Retinal pigment epithelial cell (primary cell): ENCODE results near the gene MICU1.
"Not testable (repeated sequence)": the region's sequence is repeated elsewhere in the genome, so short reads cannot be mapped to it uniquely, and the experiment has no call there.

Experiments used
- DNase-seq: peaks from one replicate; pipeline ENCODE4 v3.0.0-alpha.2; 2010; ENCODE audit warnings: low read depth
- H3K4me3 ChIP-seq: 2 replicates; pipeline ENCODE4 v1.5.1; 2011; ENCODE audit warnings: mild to moderate bottlenecking, low read length, control low read depth, moderate library complexity
- TF ChIP-seq, protein P1 (sequence below): conservative IDR thresholded peaks from 2 replicates; pipeline ENCODE4 v1.5.1; 2011; ENCODE audit warnings: low read depth, low read length, control low read depth, inconsistent platforms

The MICU1 gene

DNA sequence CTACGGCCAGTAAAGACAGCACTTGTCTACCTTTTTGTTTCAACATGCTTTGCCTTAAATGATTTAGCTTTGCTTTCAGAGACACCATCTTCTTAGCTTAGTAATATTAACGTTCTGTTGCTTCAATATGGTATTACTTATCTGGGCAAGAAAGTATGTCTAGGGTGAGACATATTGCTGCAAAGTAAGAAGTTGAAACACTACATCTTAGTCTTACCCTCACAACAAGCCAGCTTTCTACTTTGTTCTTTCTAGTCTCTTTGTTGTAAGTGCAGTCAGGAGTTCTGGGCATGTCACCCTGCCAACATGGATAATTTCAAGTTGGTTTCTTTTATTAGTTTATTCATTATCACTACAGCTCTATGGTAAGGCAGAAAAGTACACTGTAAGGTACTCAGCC, 148.4 kb downstream of the MICU1 start:
- DNase-seq, result no peak
- H3K4me3 ChIP-seq, result no peak overlapping the region
- TF ChIP-seq, protein P1, sequence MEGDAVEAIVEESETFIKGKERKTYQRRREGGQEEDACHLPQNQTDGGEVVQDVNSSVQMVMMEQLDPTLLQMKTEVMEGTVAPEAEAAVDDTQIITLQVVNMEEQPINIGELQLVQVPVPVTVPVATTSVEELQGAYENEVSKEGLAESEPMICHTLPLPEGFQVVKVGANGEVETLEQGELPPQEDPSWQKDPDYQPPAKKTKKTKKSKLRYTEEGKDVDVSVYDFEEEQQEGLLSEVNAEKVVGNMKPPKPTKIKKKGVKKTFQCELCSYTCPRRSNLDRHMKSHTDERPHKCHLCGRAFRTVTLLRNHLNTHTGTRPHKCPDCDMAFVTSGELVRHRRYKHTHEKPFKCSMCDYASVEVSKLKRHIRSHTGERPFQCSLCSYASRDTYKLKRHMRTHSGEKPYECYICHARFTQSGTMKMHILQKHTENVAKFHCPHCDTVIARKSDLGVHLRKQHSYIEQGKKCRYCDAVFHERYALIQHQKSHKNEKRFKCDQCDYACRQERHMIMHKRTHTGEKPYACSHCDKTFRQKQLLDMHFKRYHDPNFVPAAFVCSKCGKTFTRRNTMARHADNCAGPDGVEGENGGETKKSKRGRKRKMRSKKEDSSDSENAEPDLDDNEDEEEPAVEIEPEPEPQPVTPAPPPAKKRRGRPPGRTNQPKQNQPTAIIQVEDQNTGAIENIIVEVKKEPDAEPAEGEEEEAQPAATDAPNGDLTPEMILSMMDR, result no peak

DNA sequence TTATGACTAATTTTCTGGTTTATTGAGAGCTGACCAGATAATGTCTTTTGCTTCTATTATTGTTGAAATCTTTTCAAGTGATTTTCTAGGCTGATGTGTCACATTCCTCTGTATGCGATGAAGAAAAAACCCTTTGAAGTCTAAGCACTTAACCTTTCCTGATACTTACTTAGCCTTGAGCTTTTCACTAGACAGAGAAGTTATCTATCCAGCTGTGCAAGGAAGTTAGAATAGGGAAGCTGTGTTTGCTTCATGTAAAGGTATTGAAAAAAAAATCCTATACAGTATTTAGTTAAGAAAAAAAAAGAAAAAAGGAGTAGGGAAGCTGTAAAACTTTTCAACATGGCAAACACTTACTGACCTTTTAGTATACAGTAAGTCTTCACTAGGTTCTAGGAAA, 153.6 kb downstream of the MICU1 start:
- H3K4me3 ChIP-seq, result no peak overlapping the region
- no peak for DNase-seq
- TF ChIP-seq, protein P1, result no peak

DNA sequence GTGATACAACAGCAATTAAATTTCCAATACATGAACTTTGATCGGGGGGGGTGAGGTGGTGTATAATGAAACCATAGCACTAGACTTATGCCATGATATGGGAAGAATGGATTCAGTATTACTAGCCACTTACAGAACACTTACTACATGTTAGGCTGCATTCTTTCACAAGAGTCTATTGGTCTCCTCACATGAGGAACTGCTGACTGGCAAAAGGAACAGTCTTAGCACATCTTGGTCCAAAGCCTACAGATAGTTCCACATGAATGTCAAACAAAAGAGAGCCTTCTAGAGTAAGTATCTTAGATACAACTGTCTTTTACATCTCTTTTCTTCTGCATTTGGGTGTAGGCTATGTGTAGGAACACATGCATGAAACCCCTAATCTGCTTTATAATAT, 155.2 kb downstream of the MICU1 start:
- no peak overlapping the region for H3K4me3 ChIP-seq
- DNase-seq, result no peak
- TF ChIP-seq, protein P1, result no peak

DNA sequence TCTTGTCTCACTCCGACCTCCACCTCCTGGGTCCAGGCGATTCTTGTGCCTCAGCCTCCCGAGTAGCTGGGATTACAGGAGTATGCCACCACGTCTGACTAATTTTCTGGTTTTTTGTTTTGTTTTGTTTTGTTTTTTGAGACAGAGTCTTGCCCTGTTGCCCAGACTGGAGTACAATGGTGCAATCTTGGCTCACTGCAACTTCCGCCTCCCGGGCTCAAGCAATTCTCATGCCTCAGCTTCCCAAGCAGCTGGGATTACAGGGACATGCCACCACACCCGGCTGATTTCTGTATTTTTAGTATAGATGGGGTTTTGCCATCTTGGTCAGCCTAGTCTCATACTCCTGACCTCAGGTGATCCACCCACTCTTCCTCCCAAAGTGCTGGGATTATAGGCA, 158.8 kb downstream of the MICU1 start:
- H3K4me3 ChIP-seq, DNase-seq: not testable (repeated sequence)

DNA sequence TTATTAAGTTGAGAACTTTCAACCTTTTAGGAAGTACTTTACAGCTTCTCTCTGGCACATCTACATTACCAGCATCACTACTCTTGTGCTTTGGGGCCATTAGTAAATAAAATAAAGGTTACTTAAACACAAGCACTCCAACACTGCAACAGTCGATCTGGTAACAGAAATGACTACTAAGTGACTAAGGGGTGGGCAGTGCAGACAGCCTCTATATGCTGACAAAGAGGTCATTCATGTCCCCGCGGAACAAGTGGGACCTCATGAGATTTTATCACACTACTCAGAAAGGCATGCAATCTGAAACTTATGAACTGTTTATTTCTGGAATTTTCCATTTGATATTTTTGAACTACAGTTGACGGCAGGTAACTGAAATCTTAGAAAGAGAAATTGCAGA, 159.9 kb downstream of the MICU1 start:
- no peak overlapping the region for H3K4me3 ChIP-seq
- peak; percentile 1 for DNase-seq
- TF ChIP-seq, protein P1, result no peak

DNA sequence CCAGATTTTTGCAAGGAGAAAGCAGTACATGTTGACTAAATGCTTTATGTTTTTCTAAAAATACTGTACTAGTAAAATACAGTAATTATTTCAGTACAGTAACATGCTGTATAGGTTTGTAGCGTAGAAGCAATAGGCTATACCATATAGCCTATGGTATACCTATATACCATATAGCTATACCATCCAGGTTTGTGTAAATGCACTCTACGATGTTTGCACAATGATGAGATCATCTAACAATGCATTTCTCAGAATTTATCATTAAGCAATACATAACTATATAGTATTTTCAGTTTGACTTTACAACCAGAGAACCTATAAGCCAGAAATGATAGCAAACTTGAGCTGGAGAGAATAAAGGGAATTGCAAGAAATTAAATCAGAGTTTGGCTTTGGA, 161.4 kb downstream of the MICU1 start:
- DNase-seq, result no peak
- no peak overlapping the region for H3K4me3 ChIP-seq
- TF ChIP-seq, protein P1, result no peak

DNA sequence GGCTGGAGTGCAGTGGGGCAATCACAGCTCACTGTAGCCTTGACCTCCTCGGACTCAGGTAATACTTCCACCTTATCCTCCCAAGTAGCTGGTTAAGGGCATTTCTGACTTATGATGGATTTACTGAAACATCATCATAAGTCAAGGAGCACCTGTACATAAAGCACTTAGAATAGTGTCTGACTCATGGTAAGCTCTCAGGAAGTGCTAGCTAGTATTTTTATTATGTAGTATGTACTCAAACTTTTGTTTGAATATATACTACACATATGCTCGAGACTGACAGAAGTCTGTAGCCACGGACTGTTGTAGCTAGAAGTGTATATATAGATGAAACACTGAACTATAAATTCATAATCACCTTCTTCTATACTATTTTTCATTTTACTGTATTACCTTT, 163.6 kb downstream of the MICU1 start:
- TF ChIP-seq, protein P1, result no peak
- no peak for DNase-seq
- H3K4me3 ChIP-seq, result no peak overlapping the region

DNA sequence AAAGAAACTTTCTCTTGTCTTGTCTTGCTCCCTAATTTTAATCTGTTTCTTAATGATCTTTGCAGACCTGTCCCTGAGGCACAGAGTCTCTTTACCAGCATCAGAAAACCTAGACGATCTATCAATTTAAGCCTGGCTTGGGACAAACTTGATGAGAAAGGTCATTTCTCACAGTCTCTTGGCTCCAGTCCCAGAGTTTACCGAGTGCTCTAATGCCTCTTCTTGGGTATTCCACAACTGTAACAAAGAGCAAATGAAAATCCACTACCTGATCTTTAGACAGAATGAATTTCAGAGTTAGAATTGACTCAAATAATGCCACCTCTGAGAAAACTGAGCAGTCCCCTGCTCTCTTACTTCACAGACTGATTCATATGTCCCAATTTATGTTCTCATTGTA, 164.8 kb downstream of the MICU1 start:
- DNase-seq, result peak; percentile 14
- TF ChIP-seq, protein P1, result no peak
- H3K4me3 ChIP-seq, result no peak overlapping the region
